SIG-M5 treated with dmso at 0.1 percent for 504 hours (cell line): ENCODE results near the gene KDM2A.
"Not testable (repeated sequence)": the region's sequence is repeated elsewhere in the genome, so short reads cannot be mapped to it uniquely, and the experiment has no call there.

Source experiments
- DNase-seq: peaks from one replicate; lab custom pipeline; 2025; ENCODE audit not compliant: unreplicated experiment; lab: John Stamatoyannopoulos, UW

The KDM2A gene

GRCh38 chr11:67167091-67167490, 48.0 kb downstream of the KDM2A start:
- DNase-seq, result no peak

DNA sequence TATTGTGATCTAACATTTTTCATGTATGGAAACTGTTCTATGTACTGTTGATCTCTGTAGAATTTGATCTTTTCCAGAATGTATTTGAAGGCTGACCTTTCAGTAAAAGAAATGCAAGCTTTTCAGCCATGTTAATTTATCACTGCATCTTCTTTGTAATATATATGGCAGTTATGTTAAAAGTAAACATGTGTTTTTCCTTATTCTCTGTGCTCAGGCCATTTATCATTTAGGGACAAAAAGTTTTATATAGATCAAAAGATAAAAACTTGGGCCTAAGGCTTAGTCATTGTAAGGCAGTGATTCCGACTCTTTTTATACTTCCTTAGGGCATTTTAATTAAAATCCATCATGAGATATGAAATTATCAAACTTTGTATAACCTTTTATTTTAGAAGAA, 48.7 kb downstream of the KDM2A start:
- DNase-seq, result no peak

GRCh38 chr11:67168911-67169310, 49.8 kb downstream of the KDM2A start:
- DNase-seq, result not testable (repeated sequence)

DNA sequence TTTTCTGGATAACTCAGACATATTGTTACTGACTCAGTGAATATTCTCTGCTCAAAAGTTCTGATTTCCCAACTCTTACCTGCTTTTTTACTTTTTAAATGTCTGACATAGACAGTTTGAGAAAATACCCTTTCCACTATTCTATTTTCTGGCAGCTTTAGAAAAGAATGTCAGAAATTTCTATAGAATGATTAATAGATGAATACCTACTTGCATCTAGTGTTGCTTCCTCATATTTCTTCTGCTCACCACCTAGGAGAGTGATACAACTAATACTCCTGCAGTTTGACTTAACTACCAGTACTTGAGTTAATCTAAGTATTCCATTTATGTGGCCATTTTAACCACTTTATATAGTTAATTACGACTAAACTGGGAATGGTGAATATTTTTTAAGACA, 55.2 kb downstream of the KDM2A start:
- no peak for DNase-seq

GRCh38 chr11:67177399-67178281, 58.6 kb downstream of the KDM2A start:
- DNase-seq, result no peak

DNA sequence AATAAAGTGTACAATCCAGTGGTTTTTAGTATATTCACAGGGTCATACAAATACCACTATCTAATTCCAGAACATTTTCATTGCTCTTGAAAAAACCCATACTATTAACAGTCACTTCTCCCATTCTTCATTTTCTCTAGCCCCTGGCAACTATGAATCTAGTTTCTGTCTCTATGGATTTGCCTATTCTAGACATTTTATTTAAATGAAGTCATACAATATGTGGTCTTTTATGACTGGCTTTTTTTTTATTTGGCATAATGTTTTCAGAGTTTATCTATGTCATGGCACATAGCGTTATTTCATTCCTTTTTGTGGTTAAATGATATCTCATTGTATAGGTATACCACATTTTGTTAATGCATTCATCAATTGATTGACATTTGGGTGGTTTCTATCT, 59.4 kb downstream of the KDM2A start:
- DNase-seq, result no peak

- no peak for DNase-seq
These were observed 59.8 kb downstream of the KDM2A start for GRCh38 chr11:67178878-67179277.

DNA sequence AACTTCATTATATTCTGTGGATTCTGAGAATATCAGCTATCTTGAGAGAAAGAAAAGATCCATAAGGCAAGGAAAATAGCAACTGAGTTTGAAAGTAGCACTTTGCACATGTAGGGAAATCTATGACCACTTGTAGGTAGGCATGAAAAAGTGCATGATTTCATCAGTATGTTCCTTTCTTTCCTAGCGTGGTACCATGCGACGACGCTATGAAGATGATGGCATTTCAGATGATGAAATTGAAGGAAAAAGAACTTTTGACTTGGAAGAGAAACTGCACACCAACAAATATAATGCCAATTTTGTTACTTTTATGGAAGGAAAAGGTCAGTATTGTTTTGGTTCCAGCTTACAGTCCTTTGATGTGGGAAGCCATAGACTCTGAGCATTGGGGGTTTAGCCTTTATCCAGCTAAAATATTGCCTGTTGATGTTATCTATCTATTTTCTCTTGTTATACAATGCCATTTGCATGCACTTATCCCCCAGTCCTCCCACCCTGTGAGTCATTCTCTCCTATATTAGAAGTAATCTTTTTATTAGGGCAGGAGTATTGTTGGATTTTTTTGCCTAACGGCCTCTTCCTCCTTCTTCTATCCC, 60.9 kb downstream of the KDM2A start:
- DNase-seq, result no peak

GRCh38 chr11:67194096-67194495, 75.0 kb downstream of the KDM2A start:
- no peak for DNase-seq

DNA sequence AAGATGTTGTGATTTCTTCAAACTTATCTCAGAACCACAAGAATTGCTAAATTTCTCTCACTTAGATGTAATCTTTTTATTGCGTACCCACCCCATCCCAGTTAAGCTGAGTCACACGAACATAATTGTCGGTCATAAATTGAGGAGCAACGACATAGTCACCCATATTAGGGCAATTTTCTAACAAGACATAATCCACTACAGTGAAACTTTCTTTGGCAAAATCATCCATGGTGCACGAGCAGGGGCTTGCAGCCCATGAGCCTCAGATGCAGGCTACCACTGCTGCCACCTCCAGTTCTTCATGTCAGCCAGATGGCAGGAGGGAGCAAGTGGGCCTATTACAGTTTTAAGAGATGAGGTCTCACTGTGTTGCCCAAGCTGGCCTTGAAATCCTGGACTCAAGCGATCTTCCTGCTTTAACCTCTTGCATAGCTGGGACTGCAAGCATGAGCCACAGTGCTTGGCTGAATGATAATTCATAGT, 77.0 kb downstream of the KDM2A start:
- peak; percentile 79 for DNase-seq

GRCh38 chr11:67197606-67198005, 78.5 kb downstream of the KDM2A start:
- no peak for DNase-seq

- DNase-seq, result not testable (repeated sequence)
These were observed 79.7 kb downstream of the KDM2A start for GRCh38 chr11:67198781-67199180.

GRCh38 chr11:67199751-67200150, 80.7 kb downstream of the KDM2A start:
- DNase-seq, result no peak

- no peak for DNase-seq
These were observed 83.0 kb downstream of the KDM2A start for GRCh38 chr11:67202028-67202427.

DNA sequence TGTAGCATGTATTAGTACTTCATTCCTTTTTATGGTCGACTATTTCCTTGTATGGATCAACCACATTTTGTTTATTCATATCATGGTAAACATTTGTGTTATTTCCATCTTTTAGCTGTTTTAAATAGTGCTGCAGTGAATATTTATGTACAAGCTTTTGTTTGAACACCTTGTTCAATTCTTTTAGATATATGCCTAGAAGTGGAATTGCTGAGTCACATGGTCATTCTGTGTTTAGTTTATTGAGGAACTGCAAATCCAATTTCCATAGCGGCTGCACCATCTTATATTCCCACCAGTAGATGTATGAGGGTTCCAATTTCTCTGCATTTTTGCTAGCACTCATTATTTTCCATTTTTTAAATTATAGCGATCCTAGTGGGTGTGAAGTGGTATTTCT, 85.8 kb downstream of the KDM2A start:
- DNase-seq, result no peak

DNA sequence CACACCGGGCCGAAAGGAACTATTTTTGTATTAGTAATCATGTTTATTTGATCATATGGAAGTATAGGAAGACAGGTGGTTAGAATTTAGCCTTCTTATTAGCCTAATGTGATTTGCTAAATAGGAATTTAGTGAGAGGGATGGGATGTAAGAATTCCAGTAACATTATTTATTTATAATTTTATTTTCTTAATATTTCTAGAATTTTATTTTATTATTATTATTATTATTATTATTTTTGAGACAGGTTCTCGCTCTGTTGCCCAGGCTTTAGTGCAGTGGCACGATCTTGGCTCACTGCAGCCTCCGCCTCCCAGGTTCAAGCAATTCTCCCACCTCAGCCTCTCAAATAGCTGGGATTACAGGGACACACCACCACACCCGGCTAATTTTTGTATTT, 90.2 kb downstream of the KDM2A start:
- DNase-seq, result not testable (repeated sequence)

DNA sequence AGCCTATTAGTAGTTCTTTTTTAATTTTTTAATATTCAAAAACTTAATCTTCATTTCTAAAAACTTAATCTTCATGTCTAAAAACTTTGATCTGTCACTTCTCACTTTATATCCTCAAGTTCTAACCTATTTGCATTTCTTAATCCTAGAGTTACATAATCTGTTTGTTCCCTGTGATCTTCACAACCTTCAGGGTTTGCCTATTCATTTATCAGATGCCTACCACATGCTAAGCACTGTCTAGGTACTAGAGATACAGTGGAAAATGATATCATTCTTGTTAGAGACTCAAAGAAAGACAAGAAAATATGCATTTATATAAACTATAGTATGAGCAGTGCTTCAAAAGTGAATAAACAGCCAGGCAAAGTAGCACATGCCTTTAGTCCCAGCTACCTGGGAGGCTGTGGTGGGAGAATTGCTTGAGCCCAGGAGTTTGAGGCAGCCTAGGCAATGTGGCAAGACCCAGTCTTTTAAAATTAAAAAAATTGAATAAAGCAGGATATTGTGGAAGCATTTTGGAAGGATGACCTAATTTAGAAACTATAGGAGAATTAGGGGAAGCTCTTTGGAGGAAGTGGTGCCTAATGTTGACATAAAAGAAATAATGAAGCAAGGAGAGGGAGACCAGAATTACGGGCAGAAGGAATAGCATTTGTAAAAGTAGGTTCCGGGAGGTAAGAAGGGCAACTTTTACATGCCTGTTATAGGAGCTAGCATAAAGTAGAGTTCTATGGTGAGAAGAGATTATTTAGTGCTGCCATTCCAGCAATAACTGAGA, 92.8 kb downstream of the KDM2A start:
- peak; percentile 83 for DNase-seq

DNA sequence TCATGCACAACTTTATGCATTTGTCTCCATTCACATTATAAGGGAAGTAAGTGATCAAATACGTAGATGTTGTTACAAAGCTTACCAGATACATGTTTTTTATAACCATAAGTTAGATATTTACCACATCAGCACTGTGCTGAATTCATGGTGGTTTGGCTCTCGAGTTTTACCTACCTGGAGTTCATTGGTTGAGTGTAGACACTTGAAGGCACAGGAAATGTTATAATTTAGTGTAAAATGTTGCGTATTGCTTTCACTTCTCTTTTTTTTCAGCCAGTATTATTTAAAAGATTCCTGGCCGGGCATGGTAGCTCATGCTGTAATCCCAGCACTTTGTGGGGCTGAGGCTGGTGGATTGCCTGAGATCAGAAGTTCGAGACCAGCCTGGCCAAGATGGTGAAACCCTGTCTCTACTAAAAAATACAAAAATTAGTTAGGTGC, 94.1 kb downstream of the KDM2A start:
- DNase-seq, result peak; percentile 91

GRCh38 chr11:67227726-67228125, 108.7 kb downstream of the KDM2A start:
- DNase-seq, result no peak

- DNase-seq, result no peak
These were observed 111.3 kb downstream of the KDM2A start for GRCh38 chr11:67230406-67230805.

GRCh38 chr11:67230886-67231285, 111.8 kb downstream of the KDM2A start:
- DNase-seq, result no peak
